Amniotic epithelial cell (primary cell): Measurements from ENCODE around the gene SETD1B.

Source experiments
- DNase-seq: peaks from one replicate; pipeline ENCODE4 v3.0.0-alpha.2; 2010; ENCODE audit warnings: low read depth

SETD1B gene

DNA sequence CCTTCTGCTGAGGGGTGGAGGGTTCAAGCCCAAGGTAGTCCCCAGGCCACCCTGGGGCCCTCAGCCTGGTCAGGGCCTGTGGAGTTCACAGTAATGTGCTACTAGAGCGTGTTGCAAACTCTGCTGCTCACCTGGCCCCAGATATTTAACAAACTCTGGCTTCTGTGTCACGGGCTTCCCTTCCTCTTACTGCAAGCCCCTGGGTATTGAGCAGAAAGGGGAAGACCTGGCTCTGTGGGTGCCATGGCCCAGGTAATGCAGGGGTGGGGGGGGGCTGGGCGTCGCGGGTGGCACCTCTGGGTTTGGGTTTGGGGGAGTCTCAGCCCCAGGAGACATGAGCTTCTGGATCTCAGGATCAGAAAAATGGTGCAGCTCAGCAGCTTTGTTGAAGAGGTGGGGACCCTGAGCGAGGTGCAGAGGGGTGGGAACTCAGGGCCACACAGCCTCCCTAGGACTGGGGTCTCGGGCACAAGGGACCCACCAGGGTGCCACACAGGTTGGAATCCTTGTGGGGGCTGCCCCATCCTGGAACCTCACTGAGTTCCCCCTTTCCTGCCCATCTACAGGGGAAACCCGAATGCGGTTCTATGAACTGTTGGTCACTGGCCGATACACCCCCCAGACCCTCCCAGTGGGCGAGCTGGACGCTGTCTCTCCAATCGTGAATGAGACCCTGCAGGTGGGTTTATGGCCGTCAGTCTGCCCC is 4.0 kb downstream of the SETD1B start:
- DNase-seq: no peak

DNA sequence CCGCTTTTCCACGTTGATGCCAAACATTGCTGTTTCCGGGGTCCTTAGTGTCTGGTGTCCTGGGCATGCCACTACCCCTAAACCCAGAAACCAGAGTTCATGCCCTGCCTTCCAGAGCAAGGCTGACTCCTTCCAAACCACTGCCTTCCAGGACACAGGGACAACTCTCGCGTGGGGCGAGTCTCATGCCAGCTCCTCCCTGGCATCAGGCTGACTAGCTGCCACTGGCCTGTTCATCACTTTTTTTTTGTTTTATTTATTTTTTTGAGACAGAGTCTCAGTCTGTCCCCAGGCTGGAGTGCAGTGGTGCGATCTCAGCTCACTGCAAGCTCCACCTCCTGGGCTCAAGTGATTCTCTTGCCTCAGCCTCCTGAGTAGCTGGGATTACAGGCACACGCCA is 4.8 kb downstream of the SETD1B start:
- no peak for DNase-seq

DNA sequence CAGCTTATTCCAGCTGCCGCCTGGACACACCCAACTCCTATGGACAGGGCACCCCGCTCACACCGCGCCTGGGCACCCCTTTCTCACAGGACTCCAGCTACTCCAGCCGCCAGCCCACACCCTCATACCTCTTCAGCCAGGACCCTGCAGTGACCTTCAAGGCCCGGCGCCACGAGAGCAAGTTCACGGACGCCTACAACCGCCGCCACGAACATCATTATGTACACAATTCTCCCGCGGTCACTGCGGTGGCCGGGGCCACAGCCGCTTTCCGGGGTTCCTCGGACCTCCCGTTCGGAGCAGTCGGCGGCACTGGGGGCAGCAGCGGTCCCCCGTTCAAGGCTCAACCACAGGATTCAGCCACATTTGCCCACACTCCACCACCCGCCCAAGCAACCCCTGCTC is 5.9 kb downstream of the SETD1B start:
- DNase-seq: no peak

DNA sequence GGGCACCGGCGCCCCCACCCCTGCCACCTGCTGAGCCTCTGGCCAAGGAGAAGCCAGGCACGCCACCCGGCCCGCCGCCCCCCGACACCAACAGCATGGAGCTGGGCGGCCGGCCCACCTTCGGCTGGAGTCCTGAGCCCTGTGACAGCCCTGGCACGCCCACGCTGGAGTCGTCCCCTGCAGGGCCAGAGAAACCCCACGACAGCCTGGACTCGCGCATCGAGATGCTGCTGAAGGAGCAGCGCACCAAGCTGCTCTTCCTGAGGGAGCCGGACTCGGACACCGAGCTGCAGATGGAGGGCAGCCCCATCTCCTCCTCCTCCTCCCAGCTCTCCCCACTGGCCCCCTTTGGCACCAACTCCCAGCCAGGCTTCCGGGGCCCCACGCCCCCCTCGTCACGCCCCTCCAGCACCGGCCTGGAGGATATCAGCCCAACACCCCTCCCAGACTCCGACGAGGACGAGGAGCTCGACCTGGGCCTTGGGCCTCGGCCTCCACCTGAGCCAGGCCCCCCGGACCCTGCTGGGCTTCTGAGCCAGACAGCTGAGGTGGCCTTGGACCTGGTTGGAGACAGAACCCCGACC is 6.5 kb downstream of the SETD1B start:
- no peak for DNase-seq

DNA sequence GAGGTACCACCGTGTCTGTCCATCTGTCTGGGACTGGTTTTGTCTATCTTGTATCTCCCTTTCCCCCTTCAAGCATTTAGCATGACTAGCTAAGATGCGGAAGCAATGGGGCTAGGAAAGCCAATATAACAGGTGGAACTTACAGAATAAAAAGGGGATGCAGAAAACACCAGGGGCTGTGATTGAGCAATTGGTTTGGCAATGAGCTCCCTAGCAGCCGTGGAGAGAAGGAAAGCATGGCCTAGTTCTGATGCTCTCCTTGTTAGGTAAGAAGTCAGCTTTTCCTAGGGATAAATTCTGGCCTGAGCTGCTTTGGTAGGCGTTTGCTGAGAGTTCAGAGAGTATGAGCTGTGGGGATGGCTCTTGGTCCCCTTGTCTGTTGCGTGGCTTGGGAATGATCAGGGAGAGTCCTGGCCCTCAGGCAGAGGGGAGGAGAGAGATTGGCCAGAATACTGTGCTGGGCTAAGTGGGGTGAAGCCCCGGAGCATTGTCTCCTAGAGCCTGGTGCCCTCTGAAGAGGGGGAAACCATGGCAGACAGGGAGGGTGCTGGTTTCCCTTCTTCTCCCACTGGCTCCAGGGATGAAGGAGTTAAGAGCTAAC is 7.1 kb downstream of the SETD1B start:
- DNase-seq: no peak

DNA sequence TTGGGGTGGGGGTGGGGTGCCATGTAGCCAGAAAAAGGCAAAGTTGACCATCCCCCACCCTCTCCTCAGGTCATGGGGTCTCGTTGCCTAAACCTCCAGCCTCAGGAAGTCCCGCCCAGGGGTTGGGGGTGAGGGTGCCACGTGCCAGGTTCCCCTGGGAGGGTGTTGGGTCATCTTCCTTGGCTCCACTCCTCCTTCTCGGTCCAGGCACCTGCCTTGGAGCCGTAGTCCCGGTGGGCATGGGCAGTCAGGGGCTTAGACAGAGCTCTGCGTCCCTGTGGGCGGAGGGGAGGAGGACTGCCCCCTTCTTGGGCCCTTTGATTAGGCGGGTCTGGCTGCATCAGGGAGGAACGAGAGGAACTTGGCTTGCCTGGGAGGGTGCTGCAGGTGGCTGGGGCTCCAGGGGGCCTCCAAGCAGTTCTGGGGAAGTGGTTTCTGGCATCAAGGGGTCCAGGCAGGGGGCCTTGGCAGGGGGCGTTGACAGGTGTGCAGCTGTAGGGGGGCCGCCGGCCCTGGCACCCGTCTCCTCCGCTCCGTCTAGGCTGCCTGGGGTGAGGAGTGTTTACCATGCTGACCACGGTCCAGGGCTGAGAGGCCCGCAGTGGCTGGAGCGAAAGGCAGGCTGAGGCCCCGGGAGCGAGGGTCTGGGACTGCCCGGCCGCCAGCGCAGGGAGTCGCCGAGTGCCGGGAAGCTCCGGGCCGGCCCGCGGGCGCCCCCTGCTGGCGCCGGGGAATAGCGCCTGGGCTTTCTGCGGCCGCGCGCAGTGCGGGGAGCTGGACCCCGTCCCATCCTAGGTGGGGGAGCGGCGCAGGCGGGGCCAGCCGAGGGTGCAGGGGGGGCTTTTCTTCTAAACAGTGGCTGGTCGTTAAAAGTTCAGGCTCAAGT is 7.9 kb downstream of the SETD1B start:
- peak; percentile 46 for DNase-seq

DNA sequence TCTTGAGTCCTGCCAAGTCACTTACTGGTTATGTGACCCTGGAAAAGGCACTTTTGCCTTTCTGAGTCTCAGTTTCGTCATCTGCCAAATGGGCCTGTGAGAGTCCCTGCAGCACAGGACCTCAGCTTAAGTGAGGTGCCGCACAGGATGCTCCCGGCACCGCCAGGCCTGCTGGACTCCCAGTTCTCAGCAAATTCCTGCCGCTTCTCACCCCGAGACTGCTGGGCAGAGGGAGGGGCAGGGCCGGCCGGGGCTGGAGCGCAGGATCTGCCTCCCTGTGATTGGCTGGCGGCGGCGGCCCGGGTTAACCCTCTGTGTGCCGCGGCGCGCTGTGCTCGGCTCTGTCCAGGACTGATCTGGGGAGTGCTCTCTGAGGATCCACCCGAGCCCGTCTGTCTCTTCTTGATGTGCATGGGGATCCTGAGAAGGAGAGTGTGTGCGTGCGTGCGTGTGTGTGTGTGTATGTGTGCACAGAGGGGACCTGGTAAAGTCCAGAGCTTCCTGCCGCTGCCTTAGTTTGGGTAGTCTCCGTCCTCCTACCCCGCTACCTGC is 8.6 kb downstream of the SETD1B start:
- DNase-seq: peak; percentile 65

DNA sequence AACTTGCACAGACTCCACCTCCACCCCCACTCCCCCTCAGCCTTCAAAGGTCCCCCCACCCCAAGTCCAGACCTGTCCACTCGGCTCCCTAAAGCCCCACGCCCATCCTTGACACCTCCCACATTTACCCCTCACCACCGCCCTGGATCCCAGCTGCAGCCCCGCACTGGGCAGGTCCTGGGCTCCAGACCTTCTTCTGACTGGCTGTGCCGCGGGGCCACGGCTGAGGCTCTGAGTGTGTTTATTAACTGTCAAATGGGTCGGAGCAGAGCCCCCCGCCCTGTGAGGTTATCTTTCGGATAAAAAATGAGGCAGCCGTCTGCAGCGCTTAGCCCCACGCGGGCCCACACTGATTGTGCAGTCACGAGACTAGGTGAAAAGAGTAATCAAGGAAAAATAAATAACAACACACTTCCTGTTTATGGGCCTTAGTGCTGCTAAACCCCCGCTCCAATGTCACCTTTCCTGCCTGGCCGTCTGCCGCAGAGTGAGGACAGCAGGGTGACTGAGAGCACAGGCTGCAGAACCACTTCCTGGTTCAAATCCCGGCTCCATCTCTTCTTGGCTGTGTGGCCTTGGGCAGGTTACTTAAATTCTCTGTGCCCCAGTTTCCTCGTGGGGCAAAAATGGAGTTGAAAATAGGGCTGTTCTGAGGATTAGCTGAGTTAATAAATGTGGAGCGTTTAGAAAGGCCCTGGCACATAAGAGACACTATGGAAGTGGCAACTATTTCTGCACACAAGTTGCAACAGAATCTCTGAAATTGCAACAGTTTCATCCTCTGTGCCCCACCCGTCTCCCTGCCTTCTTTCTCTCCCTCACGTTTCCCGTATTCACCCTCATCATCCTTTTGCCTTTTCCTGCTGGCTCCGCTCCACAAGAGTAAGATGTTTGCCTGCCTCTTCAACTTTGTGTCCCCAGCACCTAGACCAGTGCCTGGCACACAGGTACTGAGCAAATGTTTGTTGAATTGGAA is 9.4 kb downstream of the SETD1B start:
- peak; percentile 47 for DNase-seq

DNA sequence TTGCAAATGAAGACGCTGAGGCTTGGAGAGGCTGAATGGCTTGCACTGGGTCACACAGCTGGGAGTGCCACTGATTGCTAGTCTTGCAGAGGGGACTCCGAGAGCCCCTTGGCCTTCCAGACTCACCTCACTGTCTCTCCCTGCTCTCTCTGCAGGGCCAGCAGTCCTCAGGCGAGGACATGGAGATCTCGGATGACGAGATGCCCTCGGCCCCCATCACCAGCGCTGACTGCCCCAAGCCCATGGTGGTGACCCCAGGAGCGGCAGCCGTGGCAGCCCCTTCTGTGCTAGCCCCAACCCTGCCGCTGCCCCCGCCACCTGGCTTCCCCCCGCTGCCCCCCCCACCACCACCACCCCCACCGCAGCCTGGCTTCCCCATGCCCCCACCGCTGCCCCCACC is 10.1 kb downstream of the SETD1B start:
- DNase-seq: no peak

DNA sequence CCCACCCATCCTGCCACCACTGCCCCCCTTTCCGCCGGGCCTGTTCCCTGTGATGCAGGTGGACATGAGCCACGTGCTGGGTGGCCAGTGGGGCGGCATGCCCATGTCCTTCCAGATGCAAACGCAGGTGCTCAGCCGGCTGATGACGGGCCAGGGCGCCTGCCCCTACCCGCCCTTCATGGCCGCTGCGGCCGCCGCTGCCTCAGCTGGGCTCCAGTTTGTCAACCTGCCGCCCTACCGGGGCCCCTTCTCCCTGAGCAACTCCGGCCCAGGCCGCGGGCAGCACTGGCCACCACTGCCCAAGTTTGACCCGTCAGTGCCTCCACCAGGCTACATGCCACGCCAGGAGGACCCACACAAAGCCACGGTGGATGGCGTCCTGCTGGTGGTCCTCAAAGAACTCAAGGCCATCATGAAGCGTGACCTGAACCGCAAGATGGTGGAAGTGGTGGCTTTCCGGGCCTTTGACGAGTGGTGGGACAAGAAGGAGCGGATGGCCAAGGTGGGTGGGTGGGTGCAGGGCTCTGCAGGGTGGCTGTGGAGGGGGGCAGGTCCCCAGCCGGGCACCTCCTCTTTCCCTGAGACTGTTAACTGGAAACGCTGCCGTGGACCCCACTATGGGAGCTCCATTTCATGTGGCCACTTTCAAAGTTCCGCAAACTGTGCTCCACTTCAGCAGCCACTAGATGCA is 10.8 kb downstream of the SETD1B start:
- no peak for DNase-seq

DNA sequence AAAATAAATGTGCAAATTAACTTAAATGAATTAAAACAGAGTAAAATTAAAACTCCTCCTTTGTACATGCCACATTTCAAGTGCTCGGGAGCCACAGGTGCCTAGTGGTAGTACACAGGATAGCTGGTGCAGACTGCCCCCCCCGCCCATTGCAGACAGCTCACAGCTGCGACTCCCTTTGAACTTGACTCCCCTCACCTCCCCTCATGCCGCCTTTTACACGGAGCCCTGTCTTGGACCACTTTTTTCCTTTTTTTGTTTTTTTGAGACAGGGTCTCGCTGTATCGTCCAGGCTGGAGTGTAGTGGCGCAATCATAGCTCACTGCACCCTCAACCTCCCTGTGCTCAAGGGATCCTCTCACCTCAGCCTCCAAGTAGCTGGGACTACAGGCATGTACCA is 11.5 kb downstream of the SETD1B start:
- DNase-seq: no peak

DNA sequence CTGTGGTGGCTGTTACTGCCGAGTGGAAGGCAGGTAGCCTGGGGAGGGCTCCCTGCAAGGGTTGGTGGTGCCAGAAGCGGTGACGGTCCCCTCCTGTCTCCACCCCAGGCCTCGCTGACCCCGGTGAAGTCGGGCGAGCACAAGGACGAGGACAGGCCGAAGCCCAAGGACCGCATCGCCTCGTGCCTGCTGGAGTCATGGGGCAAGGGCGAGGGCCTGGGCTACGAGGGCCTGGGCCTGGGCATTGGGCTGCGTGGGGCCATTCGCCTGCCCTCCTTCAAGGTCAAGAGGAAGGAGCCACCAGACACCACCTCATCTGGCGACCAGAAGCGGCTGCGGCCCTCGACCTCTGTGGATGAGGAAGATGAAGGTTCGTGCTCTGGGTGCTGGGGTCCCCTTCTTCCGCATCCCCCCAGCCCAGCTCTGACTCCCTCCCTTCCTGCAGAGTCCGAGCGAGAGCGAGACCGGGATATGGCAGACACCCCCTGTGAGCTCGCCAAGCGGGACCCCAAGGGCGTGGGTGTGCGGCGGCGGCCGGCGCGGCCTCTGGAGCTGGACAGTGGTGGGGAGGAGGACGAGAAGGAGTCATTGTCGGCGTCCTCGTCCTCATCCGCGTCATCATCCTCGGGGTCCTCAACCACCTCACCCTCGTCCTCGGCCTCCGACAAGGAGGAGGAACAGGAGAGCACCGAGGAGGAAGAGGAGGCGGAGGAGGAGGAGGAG is 13.3 kb downstream of the SETD1B start:
- DNase-seq: no peak

DNA sequence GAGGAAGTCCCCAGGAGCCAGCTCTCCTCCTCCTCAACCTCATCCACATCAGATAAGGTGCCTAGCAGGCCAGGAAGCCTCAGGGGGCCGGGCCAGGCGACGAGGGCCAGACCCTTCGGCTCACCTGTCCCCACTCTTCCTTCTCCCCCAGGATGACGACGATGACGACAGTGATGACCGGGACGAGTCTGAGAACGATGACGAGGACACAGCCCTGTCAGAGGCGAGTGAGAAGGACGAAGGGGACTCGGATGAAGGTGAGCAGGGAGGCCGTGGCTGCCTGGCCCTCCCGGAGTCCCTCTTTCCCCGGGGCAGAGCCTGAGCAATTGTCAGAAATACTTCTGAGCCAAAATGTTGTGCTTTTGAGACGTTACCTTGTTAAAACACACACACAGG is 13.8 kb downstream of the SETD1B start:
- no peak for DNase-seq

DNA sequence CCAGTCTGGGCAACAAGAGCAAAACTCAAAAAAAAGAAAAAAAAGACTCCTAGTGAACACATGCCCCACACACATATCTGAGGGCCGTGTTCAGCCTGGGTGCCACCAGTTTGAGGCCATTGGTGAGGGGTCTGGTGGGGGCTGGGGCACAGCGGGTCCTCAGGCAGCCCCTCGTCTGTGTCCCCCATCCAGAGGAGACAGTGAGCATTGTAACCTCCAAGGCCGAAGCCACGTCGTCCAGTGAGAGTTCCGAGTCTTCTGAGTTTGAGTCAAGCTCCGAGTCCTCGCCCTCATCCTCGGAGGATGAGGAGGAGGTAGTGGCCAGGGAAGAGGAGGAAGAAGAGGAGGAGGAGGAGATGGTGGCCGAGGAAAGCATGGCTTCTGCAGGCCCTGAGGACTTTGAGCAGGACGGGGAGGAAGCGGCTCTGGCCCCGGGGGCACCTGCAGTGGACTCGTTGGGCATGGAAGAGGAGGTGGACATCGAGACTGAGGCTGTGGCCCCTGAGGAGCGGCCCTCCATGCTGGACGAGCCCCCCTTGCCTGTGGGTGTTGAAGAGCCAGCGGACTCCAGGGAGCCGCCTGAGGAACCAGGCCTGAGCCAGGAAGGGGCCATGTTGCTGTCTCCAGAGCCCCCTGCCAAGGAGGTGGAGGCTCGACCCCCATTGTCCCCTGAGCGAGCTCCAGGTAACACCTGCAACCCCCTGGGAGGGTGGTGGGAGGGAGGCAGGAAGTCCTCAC is 15.6 kb downstream of the SETD1B start:
- DNase-seq: no peak

DNA sequence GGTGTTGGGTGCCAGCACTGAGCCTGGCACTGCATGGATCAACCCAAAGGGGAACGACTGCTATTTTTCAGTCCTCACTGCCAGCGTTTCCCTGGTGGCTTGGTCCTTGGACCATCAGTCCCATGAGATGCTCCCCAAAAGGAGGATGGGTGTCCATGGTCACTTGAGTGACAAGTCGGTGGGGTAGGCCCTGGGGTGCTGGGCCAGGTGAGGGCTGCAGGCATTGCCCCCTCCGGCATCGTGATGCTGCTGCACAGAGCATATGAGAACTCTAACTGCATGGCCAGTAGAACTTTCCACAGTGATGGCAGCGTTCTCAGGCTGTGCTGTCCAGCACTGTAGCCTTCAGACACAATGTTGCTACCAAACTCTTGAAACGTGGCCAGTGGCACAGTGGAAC is 16.2 kb downstream of the SETD1B start:
- no peak for DNase-seq

DNA sequence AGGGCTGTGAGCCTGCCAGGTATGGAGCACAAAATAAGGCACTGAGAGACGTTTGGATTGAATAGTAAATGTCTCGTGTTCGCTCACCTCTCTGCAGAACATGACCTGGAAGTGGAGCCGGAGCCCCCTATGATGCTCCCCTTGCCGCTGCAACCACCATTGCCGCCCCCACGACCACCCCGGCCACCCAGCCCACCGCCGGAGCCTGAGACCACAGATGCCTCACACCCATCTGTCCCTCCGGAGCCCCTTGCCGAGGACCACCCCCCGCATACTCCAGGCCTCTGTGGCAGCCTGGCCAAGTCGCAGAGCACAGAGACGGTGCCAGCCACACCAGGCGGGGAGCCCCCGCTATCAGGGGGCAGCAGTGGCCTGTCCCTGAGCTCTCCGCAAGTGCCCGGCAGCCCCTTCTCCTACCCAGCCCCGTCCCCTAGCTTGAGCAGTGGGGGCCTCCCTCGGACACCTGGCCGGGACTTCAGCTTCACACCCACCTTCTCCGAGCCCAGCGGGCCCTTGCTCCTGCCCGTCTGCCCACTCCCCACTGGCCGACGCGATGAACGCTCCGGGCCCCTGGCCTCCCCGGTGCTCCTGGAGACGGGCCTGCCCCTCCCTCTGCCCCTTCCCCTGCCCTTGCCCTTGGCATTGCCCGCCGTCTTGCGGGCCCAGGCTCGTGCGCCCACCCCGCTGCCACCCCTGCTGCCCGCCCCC is 18.7 kb downstream of the SETD1B start:
- no peak for DNase-seq

DNA sequence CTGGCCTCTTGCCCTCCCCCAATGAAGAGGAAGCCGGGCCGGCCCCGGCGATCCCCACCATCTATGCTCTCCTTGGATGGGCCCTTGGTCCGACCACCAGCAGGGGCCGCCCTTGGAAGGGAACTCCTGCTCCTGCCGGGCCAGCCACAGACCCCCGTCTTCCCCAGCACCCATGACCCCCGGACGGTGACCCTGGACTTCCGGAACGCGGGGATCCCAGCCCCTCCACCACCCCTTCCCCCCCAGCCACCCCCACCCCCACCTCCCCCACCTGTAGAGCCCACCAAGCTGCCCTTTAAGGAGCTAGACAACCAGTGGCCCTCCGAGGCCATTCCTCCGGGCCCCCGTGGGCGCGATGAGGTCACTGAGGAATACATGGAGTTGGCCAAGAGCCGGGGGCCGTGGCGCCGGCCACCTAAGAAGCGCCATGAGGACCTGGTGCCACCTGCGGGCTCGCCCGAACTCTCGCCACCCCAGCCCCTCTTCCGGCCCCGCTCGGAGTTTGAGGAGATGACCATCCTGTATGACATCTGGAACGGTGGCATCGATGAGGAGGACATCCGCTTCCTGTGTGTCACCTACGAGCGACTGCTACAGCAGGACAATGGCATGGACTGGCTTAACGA is 19.4 kb downstream of the SETD1B start:
- no peak for DNase-seq

DNA sequence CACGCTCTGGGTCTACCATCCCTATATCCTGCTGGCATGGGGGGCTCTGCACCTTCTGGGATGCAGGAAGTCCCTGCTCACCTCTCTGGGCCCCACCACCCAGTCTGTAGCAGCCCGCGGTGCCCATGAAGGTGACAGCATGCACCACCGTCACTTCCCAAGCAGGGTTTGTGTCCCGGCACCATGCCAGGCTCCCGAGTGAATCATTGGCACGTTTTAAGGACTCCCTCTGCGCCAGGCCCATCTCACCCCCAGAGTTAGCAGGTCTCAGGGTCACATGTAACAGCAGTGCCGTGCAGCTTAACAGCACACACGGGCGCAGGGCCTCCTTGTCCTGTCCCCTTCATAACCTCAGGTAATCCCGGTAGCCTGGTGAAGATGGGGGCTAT is 19.9 kb downstream of the SETD1B start:
- DNase-seq: no peak
